ENCODE data around the gene TM2D3.

GRCh38 chr15:101667881-101668280 is 15.7 kb upstream of the TM2D3 start:
- TF ChIP-seq CTCF (IDR thresholded peaks at IDR 0.05; ENCODE audit: low read length) (no peak), EZH2 (optimal IDR thresholded peaks at IDR 0.05; ENCODE audit: low read depth, low read length) (no peak), EZH2phosphoT487 (IDR thresholded peaks at IDR 0.05; ENCODE audit: low read length) (no peak)
